Endothelial cell (in vitro differentiated cells): ENCODE measurements around the gene WSCD1. TPM values are rescaled to one million over a fixed set of nuclear protein-coding genes. Genes with fewer than 3 reads are reported as not detected.

Experiments used
- DNase-seq: peaks from one replicate; pipeline ENCODE4 v3.0.0; 2021; ENCODE audit warnings: low spot score
- H3K27ac Mint-ChIP-seq: one replicate; pipeline ENCODE4 v1.8.0; 2021; ENCODE audit warnings: mixed read lengths, inconsistent platforms; ENCODE audit not compliant: unreplicated experiment
- H3K27me3 Mint-ChIP-seq: one replicate; pipeline ENCODE4 v1.8.0; 2021; ENCODE audit warnings: mild to moderate bottlenecking, moderate library complexity, mixed read lengths, inconsistent platforms; ENCODE audit not compliant: unreplicated experiment
- H3K36me3 Mint-ChIP-seq: one replicate; pipeline ENCODE4 v1.8.0; 2021; ENCODE audit warnings: mild to moderate bottlenecking, low read depth, mixed read lengths, inconsistent platforms; ENCODE audit not compliant: unreplicated experiment
- H3K4me1 Mint-ChIP-seq: one replicate; pipeline ENCODE4 v1.8.0; 2021; ENCODE audit warnings: mild to moderate bottlenecking, mixed read lengths, inconsistent platforms; ENCODE audit not compliant: unreplicated experiment
- H3K4me3 Mint-ChIP-seq: one replicate; pipeline ENCODE4 v1.8.0; 2021; ENCODE audit warnings: mild to moderate bottlenecking, mixed read lengths, inconsistent platforms; ENCODE audit not compliant: unreplicated experiment
- H3K9me3 Mint-ChIP-seq: one replicate; pipeline ENCODE4 v1.8.0; 2021; ENCODE audit warnings: mixed read lengths, inconsistent platforms; ENCODE audit not compliant: unreplicated experiment
- CTCF ChIP-seq: fragments of 200-600 bp; sonication (generic); IDR thresholded peaks from one replicate; pipeline ENCODE4 v1.5.0; 2021; ENCODE audit warnings: antibody characterized with exemption; ENCODE audit not compliant: unreplicated experiment
- total RNA-seq: library from RNA; stranded (reverse); fragmentation: NEBNext Ultra II Directional; extraction: Animal tissue kit (Norgen Biotek cat#: 25700); gene quantifications from one replicate; pipeline ENCODE4 v1.2.1, GENCODE V29; 2021; ENCODE audit not compliant: unreplicated experiment

Gene WSCD1
- total RNA-seq, 1 donor from 2014 or later, result 43.9 TPM

GRCh38 chr17:6065351-6065750 lies 4.8 kb upstream of the WSCD1 start:
- Mint-ChIP-seq H3K9me3 (no peaks in the 10 kb centered on the region), H3K4me3 (no peak overlapping the region), H3K27ac (no peak overlapping the region), H3K27me3 (peaks cover 11% of the 10 kb centered on the region), H3K36me3 (peaks cover 8% of the 10 kb centered on the region), H3K4me1 (peaks cover 10% of the 10 kb centered on the region)
- no peak for TF ChIP-seq CTCF
- DNase-seq, result no peak

GRCh38 chr17:6066183-6066948 lies 3.8 kb upstream of the WSCD1 start:
- H3K27ac Mint-ChIP-seq, result no peak overlapping the region
- no peaks in the 10 kb centered on the region for H3K9me3 Mint-ChIP-seq
- H3K4me1 Mint-ChIP-seq, result peaks cover 10% of the 10 kb centered on the region
- TF ChIP-seq CTCF, result no peak
- H3K4me3 Mint-ChIP-seq, result no peak overlapping the region
- peaks cover 8% of the 10 kb centered on the region for H3K36me3 Mint-ChIP-seq
- DNase-seq, result no peak
- H3K27me3 Mint-ChIP-seq, result peaks cover 15% of the 10 kb centered on the region

- no peak for DNase-seq
- H3K36me3 Mint-ChIP-seq, result peaks cover 8% of the 10 kb centered on the region
- no peaks in the 10 kb centered on the region for H3K9me3 Mint-ChIP-seq
- peaks cover 15% of the 10 kb centered on the region for H3K27me3 Mint-ChIP-seq
- no peak overlapping the region for H3K4me3 Mint-ChIP-seq
- peaks cover 10% of the 10 kb centered on the region for H3K4me1 Mint-ChIP-seq
- TF ChIP-seq CTCF, result no peak
- H3K27ac Mint-ChIP-seq, result no peak overlapping the region
These were observed 3.1 kb upstream of the WSCD1 start for GRCh38 chr17:6067060-6067459.

GRCh38 chr17:6070430-6070912 lies 292 bp downstream of the WSCD1 start:
- Mint-ChIP-seq H3K9me3 (no peaks in the 10 kb centered on the region), H3K4me3 (no peak overlapping the region), H3K27me3 (peaks cover 15% of the 10 kb centered on the region), H3K4me1 (peaks cover 10% of the 10 kb centered on the region), H3K36me3 (peaks cover 8% of the 10 kb centered on the region), H3K27ac (no peak overlapping the region)
- no peak for DNase-seq
- TF ChIP-seq CTCF, result no peak

- Mint-ChIP-seq H3K4me3 (peak overlapping the region; percentile 87), H3K27me3 (peaks cover 12% of the 10 kb centered on the region), H3K4me1 (peaks cover 10% of the 10 kb centered on the region), H3K9me3 (no peaks in the 10 kb centered on the region), H3K27ac (no peak overlapping the region), H3K36me3 (peaks cover 8% of the 10 kb centered on the region)
- TF ChIP-seq CTCF, result no peak
- peak; percentile 39 for DNase-seq
These were observed 833 bp downstream of the WSCD1 start for GRCh38 chr17:6070913-6071511.
